Measurements from ENCODE around the gene LEF1. TPM values are rescaled to one million over a fixed set of nuclear protein-coding genes. Genes with fewer than 3 reads are reported as not detected.

Gene LEF1
- total RNA-seq, 4 donors from 2014 or later, result 1.5 to 2.6 (median 2.4) TPM; not detected in 1

DNA sequence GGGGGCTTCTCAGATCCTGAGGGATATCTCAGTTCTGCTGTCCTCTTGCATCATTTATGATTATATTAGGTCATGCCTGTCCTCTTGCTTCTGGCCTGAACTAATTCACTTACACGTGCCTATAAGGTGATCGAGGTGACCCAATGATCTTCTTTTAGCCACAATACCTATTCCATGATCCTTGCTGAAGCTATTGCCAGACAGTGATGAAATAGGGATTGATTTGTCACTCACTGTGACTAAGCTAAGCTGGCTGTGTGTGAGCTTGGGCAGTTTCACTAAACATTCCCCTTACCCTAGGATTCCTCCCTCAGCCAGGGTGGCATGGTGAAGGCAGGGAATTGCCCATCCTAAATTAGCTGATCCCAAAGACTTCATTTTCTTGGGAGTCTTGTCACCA is 160.0 kb downstream of the LEF1 start:
- Histone ChIP-seq H3K9me3 (no peaks in the 10 kb centered on the region), H3K27ac (no peak overlapping the region), H3K4me1 (peaks cover 0 to 39% (median 6%) of the 10 kb centered on the region in 3 donors), H3K36me3 (peaks cover 0 to 31% of the 10 kb centered on the region in 2 donors), H3K4me3 (no peak overlapping the region), H3K27me3 (no peaks in the 10 kb centered on the region)
- TF ChIP-seq, protein P1, sequence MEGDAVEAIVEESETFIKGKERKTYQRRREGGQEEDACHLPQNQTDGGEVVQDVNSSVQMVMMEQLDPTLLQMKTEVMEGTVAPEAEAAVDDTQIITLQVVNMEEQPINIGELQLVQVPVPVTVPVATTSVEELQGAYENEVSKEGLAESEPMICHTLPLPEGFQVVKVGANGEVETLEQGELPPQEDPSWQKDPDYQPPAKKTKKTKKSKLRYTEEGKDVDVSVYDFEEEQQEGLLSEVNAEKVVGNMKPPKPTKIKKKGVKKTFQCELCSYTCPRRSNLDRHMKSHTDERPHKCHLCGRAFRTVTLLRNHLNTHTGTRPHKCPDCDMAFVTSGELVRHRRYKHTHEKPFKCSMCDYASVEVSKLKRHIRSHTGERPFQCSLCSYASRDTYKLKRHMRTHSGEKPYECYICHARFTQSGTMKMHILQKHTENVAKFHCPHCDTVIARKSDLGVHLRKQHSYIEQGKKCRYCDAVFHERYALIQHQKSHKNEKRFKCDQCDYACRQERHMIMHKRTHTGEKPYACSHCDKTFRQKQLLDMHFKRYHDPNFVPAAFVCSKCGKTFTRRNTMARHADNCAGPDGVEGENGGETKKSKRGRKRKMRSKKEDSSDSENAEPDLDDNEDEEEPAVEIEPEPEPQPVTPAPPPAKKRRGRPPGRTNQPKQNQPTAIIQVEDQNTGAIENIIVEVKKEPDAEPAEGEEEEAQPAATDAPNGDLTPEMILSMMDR (IDR thresholded peaks at IDR 0.05), result no peak
- no peak for TF ChIP-seq POLR2AphosphoS5 (IDR thresholded peaks at IDR 0.05)
- TF ChIP-seq EP300 (IDR thresholded peaks at IDR 0.05), result no peak
- no peak for TF ChIP-seq POLR2A (IDR thresholded peaks at IDR 0.05)
- ATAC-seq, result no peak
- 76% methylated on average over 2 of the region's 2 CpGs; no CpG with 5 or more reads in 1 of the 2 donors for WGBS, 2 donors (ENCODE audit: low coverage in 1 of 2)

DNA sequence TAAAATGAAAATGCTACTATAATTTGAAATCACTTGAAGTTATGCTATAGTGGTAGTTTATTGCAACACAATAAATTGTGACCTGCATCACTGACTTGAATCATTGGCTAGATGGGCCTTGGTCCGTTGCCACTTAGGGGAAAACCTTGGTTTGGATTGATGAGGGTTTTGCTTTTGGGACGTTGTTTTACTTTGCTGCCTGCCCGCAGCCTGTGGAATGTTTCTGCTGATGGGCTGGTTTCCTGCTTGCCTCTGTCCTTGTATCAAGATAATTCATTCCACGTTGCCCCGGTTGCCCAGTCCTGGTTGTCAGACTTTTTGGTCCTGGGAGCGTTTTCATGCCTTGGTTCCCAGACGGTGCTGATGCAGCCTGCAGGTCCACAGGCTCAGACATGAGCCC is 160.7 kb downstream of the LEF1 start:
- no peak for TF ChIP-seq EP300 (IDR thresholded peaks at IDR 0.05)
- TF ChIP-seq, protein P1 (IDR thresholded peaks at IDR 0.05), result no peak
- no peak for TF ChIP-seq POLR2AphosphoS5 (IDR thresholded peaks at IDR 0.05)
- no peak for TF ChIP-seq POLR2A (IDR thresholded peaks at IDR 0.05)
- WGBS, 2 donors (ENCODE audit: low coverage in 1 of 2), result 96 to 100% methylated on average over 1 to 7 of the region's 7 CpGs

DNA sequence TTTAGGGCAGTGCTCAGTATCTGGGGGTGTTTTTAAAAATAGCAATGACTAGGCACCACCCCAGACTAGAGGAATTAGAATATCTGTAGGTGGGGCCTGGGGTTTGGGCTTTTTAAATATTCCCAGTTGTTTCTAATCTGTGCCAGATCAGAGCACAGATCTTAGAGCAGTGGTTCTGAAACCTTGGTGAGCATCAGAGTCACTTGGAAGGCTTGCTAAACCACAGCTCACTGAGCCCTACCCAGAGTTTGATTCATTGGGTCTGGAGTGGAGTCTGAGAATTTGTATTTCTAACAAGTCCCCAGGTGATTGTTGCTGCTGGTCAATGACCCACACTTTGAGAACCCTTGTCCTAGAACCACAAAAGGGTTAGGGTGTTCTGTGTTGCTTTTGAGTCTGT is 162.4 kb downstream of the LEF1 start:
- Histone ChIP-seq H3K4me3 (no peak overlapping the region), H3K27me3 (no peaks in the 10 kb centered on the region), H3K27ac (no peak overlapping the region), H3K9me3 (no peaks in the 10 kb centered on the region), H3K4me1 (peaks cover 0 to 46% (median 6%) of the 10 kb centered on the region in 3 donors), H3K36me3 (peaks cover 0 to 14% of the 10 kb centered on the region in 2 donors)
- TF ChIP-seq POLR2A (IDR thresholded peaks at IDR 0.05) (no peak), EP300 (IDR thresholded peaks at IDR 0.05) (no peak), POLR2AphosphoS5 (IDR thresholded peaks at IDR 0.05) (no peak)
- TF ChIP-seq, protein P1 (IDR thresholded peaks at IDR 0.05), result no peak
- ATAC-seq, result no peak

More for the DNA sequence above, 160.7 kb downstream of the LEF1 start:
- H3K27me3 ChIP-seq, result no peaks in the 10 kb centered on the region
- peaks cover 0 to 24% of the 10 kb centered on the region in 2 donors for H3K36me3 ChIP-seq
- no peak overlapping the region for H3K4me3 ChIP-seq
- H3K27ac ChIP-seq, result no peak overlapping the region
- H3K9me3 ChIP-seq, result no peaks in the 10 kb centered on the region
- H3K4me1 ChIP-seq, result peaks cover 0 to 46% (median 6%) of the 10 kb centered on the region in 3 donors
- ATAC-seq, result no peak

DNA sequence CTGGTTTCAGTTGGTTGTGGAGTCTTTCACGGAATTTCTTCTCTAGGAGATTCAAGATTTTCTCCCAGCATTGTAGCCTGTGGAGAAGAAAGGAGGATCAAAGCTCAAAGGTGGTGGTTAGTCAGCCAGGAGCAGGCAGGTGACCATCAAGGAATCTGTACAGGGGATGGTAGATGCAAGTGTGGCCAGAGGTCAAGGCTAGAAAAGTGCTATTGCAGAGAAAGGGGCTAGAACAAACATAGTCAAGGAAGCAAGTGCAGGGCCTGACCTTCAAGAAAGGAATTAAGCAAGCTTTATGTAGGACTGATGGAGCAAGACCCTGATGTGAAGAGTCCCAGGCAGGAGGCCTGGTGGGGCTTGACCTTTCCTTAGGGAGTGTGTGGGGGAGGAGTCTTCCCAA is 162.9 kb downstream of the LEF1 start:
- H3K9me3 ChIP-seq, result no peaks in the 10 kb centered on the region
- no peak overlapping the region for H3K4me3 ChIP-seq
- 100% methylated on average over 1 of the region's 1 CpG for WGBS, 2 donors (ENCODE audit: low coverage in 1 of 2)
- no peak for ATAC-seq
- H3K4me1 ChIP-seq, result peaks cover 0 to 46% (median 6%) of the 10 kb centered on the region in 3 donors
- TF ChIP-seq POLR2A (IDR thresholded peaks at IDR 0.05), result no peak
- TF ChIP-seq EP300 (IDR thresholded peaks at IDR 0.05), result no peak
- TF ChIP-seq, protein P1 (IDR thresholded peaks at IDR 0.05), result no peak
- no peak for TF ChIP-seq POLR2AphosphoS5 (IDR thresholded peaks at IDR 0.05)
- no peak overlapping the region for H3K27ac ChIP-seq
- H3K36me3 ChIP-seq, result peaks cover 0 to 9% of the 10 kb centered on the region in 2 donors
- no peaks in the 10 kb centered on the region for H3K27me3 ChIP-seq

DNA sequence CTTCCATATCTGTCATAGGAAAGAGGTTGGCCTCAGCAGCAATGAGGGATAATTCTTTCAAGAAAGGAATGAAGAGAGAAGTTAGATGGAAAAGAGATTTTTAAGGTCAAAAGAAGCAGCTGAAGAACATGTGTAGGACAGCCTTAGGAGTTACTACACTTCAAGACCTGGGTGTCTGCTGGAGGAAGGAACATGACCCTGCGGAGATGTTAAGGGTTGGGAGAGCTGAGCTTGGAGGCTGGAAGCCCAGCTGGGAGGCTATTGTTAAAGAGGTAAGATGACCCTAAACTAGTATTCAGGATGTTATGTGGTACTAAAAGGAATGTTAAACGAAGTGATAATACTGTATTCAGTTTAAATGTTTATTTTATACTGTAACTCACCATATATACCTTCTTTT is 164.1 kb downstream of the LEF1 start:
- no peak overlapping the region for H3K4me3 ChIP-seq
- H3K27me3 ChIP-seq, result no peaks in the 10 kb centered on the region
- no peak for ATAC-seq
- peaks cover 0 to 8% of the 10 kb centered on the region in 2 donors for H3K36me3 ChIP-seq
- peaks cover 0 to 57% (median 6%) of the 10 kb centered on the region in 3 donors for H3K4me1 ChIP-seq
- no peak overlapping the region for H3K27ac ChIP-seq
- 88 to 90% methylated on average over 1 to 2 of the region's 2 CpGs for WGBS, 2 donors (ENCODE audit: low coverage in 1 of 2)
- H3K9me3 ChIP-seq, result no peaks in the 10 kb centered on the region
- TF ChIP-seq POLR2A (IDR thresholded peaks at IDR 0.05), result no peak
- TF ChIP-seq POLR2AphosphoS5 (IDR thresholded peaks at IDR 0.05), result no peak
- no peak for TF ChIP-seq EP300 (IDR thresholded peaks at IDR 0.05)
- TF ChIP-seq, protein P1 (IDR thresholded peaks at IDR 0.05), result no peak
